ENCODE measurements around the gene R3HDM2.

Gene R3HDM2

GRCh38 chr12:57213058-57213715 lies 217.7 kb downstream of the R3HDM2 start:
- peak; percentile 63 for DNase-seq

- DNase-seq: no peak
Observed at GRCh38 chr12:57212701-57213057, 218.2 kb downstream of the R3HDM2 start.

DNA sequence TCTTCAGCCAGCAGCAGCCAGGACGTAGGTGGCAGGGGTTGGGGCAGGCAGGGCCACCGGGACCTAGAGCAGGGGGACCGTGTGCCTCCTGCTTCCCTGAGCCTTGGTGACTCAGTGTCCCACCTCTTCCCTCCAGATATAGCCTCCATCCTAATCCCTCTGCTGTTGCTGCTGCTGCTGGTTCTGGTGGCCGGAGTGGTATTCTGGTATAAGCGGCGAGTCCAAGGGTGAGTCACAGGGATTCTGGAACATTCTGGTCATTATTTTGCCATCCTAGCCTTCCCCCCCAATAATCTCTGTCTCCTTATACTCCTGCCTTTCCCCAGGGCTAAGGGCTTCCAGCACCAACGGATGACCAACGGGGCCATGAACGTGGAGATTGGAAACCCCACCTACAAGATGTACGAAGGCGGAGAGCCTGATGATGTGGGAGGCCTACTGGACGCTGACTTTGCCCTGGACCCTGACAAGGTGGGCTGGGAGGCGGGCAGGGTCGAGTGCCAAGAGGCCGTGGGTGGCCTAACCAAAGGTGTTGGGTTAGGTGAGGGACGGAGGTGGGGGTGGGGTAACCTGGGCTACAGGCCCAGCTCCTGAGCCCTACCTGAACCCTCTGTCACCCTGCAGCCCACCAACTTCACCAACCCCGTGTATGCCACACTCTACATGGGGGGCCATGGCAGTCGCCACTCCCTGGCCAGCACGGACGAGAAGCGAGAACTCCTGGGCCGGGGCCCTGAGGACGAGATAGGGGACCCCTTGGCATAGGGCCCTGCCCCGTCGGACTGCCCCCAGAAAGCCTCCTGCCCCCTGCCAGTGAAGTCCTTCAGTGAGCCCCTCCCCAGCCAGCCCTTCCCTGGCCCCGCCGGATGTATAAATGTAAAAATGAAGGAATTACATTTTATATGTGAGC lies 218.8 kb downstream of the R3HDM2 start:
- DNase-seq: no peak

DNA sequence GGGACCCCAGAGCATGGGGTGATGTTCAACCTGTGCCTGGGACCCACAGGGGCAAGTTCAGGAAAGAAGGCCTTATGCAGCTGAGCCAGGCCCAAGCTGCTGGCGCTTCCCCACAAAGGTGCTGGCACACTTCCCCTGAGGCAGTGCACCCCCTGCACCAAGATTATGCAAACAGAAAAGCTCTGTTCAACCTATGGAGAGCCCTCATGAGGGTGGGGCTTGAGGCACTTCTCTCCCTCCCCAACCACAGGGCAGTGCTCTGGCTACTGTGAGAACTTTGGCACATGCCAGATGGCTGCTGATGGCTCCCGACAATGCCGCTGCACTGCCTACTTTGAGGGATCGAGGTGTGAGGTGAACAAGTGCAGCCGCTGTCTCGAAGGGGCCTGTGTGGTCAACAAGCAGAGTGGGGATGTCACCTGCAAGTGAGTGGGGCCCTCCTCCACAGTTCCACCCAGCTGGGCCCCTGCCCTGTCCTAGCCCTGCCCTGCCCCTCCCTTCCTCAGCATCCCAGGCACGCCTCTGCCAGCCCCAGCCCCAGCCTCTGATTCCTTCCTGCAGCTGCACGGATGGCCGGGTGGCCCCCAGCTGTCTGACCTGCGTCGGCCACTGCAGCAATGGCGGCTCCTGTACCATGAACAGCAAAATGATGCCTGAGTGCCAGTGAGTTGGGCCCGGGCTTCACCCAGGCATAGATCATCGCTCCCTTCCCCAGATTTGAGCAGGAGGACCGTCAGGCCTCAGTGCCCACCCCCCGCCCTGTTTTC lies 219.7 kb downstream of the R3HDM2 start:
- no peak for DNase-seq

DNA sequence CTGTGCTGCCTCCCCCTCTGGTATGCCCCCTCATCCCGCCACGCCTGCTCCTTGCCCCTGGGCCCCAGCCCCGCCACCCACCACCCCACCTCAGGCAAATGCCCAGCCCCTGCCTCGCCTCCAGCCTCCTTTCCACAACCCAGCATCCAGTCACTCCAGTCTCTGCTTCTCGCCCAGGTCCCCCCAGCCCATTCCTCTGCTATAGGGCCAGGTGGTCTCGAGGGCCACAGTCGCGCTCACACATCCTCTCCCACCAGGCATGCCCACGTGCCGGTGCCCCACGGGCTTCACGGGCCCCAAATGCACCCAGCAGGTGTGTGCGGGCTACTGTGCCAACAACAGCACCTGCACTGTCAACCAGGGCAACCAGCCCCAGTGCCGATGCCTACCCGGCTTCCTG lies 220.4 kb downstream of the R3HDM2 start:
- DNase-seq: no peak

- DNase-seq: no peak
Observed at GRCh38 chr12:57209916-57210315, 220.9 kb downstream of the R3HDM2 start.

DNA sequence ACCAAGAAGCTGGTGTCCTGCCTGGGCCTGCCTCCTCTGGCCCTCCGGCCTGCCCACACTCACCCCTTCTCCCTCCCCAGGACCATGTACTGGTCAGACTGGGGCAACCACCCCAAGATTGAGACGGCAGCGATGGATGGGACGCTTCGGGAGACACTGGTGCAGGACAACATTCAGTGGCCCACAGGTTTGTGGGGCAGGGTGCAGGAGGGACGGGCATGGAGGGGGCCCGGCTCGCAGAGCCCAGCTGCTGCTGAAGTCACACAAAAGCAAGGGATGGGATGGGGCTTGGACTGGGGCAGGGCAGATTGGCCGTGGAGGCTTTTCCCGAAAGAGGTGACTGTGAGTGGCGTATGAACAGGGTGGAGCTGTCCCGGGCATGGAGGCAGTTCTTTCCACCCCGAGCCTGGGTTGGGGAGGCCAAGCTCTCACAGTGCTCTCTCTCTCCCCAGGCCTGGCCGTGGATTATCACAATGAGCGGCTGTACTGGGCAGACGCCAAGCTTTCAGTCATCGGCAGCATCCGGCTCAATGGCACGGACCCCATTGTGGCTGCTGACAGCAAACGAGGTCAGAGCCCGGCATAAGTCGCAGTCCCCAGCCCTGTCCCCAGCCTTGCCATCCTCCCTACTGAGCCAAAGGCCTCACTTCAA lies 222.1 kb downstream of the R3HDM2 start:
- DNase-seq: no peak

GRCh38 chr12:57207731-57208630 lies 222.9 kb downstream of the R3HDM2 start:
- no peak for DNase-seq

- no peak for DNase-seq
Observed at GRCh38 chr12:57205931-57206330, 224.9 kb downstream of the R3HDM2 start.

DNA sequence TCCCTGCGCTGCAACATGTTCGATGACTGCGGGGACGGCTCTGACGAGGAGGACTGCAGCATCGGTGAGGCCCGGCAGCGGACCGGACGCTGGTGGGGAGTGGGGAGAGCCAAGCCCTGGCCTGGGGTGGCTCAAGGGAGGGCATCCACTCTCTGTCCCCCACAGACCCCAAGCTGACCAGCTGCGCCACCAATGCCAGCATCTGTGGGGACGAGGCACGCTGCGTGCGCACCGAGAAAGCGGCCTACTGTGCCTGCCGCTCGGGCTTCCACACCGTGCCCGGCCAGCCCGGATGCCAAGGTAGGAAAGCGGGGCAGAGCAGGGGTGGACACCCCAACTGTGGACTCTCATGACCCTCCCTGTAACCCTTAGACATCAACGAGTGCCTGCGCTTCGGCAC lies 225.7 kb downstream of the R3HDM2 start:
- no peak for DNase-seq

- DNase-seq: no peak
Observed at GRCh38 chr12:57204454-57204853, 226.4 kb downstream of the R3HDM2 start.

DNA sequence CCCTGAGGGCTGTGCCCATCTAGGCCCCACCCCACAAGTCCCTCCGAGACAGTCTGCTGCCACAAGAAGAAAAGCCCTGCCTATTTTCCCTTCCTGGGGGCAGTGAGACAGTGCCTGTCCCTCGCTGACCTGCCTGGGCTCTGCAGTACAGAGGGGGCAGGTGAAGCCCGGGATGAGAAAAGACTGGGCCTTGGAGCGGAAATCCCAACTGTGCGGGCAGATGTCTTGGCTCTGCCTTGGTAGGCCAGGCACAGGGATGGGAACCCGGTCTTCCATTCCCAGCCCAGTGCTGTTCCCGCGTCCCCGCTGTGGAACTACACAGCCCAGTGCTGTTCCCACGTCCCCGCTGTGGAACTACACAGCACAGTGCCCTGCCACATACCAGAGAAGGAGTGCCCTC lies 227.1 kb downstream of the R3HDM2 start:
- DNase-seq: no peak

Data from NCI-H1694 treated with DMSO at 0.1 percent for 48 hours (cell line).